Esophagus muscularis mucosa (tissue), 4 donors: ENCODE results near the gene ZBTB44.

Experiments used
- CTCF ChIP-seq, 3 experiments: fragments of 200-600 bp in 2 of 3; fragments of 450-650 bp in 1 of 3; sonication (generic) in 2 of 3; IDR thresholded peaks; one replicate each; pipeline ENCODE4 v1.5.1; 2017 to 2019; ENCODE audit warnings: antibody characterized with exemption in 3 of 3, mild to moderate bottlenecking in 2 of 3, moderate library complexity in 1 of 3
- EP300 ChIP-seq: sonication (generic); formaldehyde crosslinking; IDR thresholded peaks from one replicate; pipeline ENCODE4 v1.6.1; 2017; ENCODE audit warnings: antibody characterized with exemption
- POLR2AphosphoS5 ChIP-seq, 2 donors: sonication (generic); formaldehyde crosslinking; IDR thresholded peaks; one replicate each; pipeline ENCODE4 v1.6.1; 2017; ENCODE audit warnings: antibody characterized with exemption in 2 of 2

- TF ChIP-seq CTCF (IDR thresholded peaks at IDR 0.05) (no peak), POLR2AphosphoS5 (IDR thresholded peaks at IDR 0.05) (no peak), EP300 (no peak)
Measured at GRCh38 chr11:130194241-130195023, 120.3 kb downstream of the ZBTB44 start.
